AG10803 (cell line): ENCODE results near the gene TAF4.

Source experiments
- DNase-seq: peaks from one replicate; pipeline ENCODE4 v3.0.0; 2010; ENCODE audit warnings: low read depth
- H3K4me3 ChIP-seq: 2 replicates; pipeline ENCODE4 v1.5.1; 2011; ENCODE audit warnings: mild to moderate bottlenecking, low read length, control low read depth
- CTCF ChIP-seq: conservative IDR thresholded peaks from 2 replicates; pipeline ENCODE4 v1.5.1; 2011; ENCODE audit warnings: mild to moderate bottlenecking, low read length, control low read depth, inconsistent platforms

Gene TAF4

GRCh38 chr20:61964675-61965605 is 100.7 kb downstream of the TAF4 start:
- TF ChIP-seq CTCF = no peak
- no peak for DNase-seq
- no peak overlapping the region for H3K4me3 ChIP-seq

- DNase-seq = no peak
- no peak for TF ChIP-seq CTCF
- no peak overlapping the region for H3K4me3 ChIP-seq
Observed at GRCh38 chr20:61963885-61964674, 101.6 kb downstream of the TAF4 start.

GRCh38 chr20:61963149-61963548 is 102.5 kb downstream of the TAF4 start:
- no peak overlapping the region for H3K4me3 ChIP-seq
- no peak for DNase-seq
- no peak for TF ChIP-seq CTCF

GRCh38 chr20:61960836-61961235 is 104.8 kb downstream of the TAF4 start:
- no peak for TF ChIP-seq CTCF
- no peak for DNase-seq
- H3K4me3 ChIP-seq = no peak overlapping the region

GRCh38 chr20:61958773-61959700 is 106.6 kb downstream of the TAF4 start:
- TF ChIP-seq CTCF = no peak
- DNase-seq = no peak
- no peak overlapping the region for H3K4me3 ChIP-seq

- no peak overlapping the region for H3K4me3 ChIP-seq
- no peak for DNase-seq
- TF ChIP-seq CTCF = no peak
Observed at GRCh38 chr20:61957961-61958715, 107.5 kb downstream of the TAF4 start.
